COLO829 (cell line): ENCODE data around the gene TTLL1.
"Not testable (repeated sequence)": the region's sequence is repeated elsewhere in the genome, so short reads cannot be mapped to it uniquely, and the experiment has no call there.

Experiments used
- DNase-seq: peaks from one replicate; pipeline ENCODE4 v3.0.0; 2012; ENCODE audit warnings: low spot score

Gene TTLL1

DNA sequence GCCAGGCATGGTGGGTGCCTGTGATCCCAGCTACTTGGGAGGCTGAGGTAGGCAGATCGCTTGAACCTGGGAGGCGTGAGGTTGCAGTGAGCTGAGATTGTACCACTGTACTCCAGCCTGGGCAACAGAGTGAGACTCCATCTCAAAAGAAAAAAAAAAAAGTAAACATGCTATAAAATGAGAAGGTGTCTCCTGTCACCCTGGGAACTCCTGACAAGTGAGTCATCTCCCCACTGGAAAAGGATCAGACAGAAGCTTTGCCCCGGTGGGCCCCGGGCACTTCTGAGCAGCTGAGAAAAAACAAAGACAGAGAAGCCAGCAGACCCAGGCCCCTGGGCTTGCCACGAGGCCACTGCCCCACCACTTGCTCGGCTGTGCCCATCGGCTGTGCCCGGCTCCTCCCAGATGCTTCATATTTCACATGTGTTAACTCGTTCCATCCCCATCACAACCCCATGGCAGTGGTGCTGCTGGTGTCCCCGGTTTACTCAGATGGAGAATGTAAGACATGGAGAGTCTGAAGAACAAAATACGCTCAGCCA is 22.3 kb downstream of the TTLL1 start:
- peak; percentile 69 for DNase-seq

DNA sequence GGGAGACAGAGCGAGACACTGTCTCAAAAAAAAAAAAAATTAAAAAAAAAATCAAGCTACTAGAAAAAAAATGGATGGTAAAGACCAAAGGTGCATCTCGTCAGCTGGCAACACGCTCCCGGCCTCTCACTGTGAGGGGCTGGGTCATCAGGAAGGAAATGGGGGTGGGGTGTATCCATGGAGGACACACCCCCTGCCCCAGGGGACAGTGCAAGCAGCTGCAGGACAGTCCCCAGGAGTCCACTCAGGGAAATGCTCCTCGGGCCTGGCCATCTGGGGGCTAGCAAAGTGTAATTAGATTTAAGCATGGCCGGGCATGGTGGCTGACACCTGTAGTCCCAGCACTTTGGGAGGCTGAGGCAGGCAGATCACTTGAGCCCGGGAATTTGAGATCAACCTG is 23.1 kb downstream of the TTLL1 start:
- no peak for DNase-seq

DNA sequence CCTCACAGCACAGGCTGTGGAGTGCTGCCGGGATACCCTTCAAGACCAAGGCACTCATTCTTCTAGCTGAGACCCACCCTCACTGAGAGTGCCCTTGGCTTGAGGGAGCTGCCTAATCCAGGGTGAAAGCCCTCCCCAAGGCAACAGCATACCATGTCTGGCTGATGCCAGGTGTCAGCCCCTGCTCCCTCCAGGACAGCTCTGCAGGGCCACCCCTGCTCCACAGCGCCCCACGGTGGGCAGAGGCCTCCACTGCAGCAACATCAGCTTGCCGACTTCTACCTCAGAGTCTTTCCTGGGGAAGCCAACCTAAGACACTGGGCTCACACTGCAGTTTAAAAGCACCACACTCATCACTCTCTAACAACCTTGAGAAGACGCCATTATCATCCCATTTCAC is 29.0 kb downstream of the TTLL1 start:
- peak; percentile 37 for DNase-seq

DNA sequence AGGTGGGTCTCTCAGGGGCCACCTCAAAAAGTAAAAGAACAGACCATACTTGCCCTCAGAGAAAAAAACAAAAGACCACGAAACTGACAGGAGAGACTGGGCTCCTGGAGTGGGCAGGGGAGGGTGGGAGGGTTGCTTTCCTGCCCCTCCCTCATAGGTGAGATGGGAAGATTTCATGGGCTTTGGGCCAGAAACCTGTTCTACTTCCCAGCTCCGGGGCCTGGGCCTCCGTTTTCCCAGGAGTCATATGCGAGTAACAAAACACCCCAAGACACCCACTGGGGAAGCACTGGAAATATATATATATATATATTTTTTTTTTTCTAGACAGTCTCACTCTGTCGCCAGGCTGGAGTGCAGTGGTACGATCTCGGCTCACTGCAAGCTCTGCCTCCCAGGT is 31.6 kb downstream of the TTLL1 start:
- no peak for DNase-seq

DNA sequence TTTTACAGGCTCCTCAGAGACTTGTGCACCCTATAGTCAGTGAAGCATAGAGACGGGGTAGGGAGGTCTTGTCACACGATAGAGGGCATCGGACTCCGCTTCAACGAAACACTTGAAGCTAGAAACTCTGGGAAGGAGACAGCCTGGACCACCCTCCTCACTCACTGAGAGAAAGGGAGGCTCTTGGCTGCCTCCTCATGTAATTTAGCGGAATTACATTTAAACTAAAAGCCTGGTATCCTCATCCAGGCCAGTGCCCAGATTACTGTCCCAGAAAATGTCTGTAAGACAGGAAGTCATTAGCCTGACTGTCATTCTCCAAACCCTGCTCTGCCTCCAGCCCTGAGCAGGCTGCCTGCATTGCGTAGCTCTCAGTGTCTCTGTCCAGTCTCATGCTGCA is 36.0 kb downstream of the TTLL1 start:
- DNase-seq = no peak

DNA sequence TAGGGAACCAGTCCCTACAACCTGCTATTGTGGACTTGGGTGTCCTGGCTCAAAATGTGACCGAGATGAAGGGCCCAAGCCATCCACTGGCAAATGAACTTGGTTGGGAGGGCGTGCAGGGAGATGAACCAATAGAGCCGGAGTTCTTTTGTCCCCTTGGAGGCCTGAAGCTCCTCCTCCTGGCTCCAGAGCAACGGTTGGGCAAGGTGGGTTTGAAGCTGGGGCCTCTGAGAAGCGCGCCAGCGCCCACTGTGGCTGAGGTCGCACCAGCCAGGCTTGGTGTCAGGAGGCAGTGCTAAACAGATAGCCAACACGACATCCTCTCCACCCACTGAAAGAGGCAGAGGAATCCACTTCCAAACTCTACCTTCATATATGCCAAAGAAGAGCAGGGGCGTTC is 38.2 kb downstream of the TTLL1 start:
- DNase-seq = no peak

DNA sequence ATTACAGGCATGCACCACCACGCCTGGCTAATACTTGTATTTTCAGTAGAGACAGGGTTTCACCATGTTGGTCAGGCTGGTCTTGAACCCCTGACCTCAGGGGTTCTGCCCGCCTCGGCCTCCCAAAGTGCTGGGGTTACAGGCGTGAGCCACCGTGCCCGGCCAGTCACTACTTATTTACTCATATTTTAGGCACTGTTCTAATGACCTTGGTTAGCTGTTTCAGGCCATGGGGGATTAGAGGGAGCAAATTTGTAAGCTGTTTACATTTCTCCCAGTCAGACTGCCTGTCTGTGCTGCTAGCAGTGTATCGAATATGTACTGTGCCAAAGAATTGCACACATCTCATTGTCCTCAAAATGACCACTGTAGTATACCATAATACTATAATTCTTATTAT is 41.6 kb downstream of the TTLL1 start:
- DNase-seq = no peak

DNA sequence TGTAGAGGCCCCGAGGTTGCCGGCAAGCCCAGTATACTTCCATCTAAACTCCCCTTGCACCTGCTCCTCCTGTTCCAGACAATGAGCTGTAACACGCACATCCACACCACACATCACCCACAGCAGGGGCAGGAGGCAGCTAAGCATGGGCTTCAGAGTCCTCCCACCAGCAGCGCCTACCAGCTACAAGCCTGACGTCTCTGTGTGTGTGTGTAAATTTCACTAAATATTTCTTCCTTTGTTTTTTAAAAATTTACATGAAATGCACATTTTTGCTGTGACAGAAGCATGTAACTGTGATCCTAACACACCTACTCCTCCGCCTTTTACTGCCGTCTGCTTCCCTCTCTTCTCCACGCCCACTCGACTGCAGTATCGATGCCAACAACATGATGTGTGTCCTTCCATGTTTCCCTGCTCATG is 44.9 kb downstream of the TTLL1 start:
- DNase-seq = no peak

DNA sequence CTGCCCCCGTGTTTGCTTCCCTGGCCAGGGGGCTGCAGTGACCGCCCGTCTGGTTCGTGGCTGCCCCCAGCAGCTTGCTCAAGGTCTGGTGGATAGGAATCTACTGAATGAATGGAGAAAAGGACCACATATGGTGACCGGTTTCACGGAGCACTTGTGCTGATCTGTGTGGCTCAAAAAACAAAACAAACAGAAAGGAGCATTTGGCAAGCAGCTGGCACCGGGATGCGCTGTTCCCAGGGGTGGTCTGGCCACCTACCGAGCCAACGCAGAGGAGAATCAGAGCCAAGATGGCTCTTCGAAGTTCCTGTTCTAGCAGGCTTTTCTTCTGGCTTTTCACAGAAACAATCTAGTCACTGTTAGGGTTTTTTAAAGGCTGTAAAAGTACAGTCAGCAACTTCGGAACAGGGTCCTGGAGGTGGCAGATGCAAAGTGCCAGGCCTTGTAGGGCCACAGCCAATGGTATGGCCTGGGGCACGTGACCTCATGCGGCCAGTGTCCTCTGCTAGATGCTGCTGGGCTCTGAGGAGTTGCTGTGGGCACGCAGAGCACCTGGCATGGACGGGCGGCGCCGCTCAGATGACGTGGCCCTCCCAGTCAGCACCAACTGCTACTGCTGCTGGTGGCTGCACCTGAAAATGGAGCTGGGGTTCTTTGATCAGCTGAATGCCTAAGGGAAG is 47.0 kb downstream of the TTLL1 start:
- no peak for DNase-seq

DNA sequence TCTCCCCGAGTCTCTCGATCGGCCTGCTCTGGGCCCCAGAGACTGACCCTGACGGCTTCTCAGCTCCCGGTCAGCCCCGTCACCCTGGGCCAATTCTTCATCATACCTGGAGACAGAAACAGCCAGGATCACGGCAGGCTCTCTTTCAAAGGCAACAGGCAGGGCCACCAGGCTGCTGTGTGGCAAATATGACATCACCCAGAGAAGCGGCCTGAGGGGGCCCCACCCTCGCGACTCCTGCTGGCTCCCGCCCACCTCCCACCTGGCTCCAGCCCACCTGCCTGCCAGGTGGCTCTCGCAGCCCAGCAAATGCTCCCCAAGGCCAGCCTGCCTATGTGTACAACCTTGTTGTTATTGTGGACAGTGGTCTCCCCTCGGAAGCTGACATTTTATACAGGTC is 49.4 kb downstream of the TTLL1 start:
- DNase-seq = no peak

DNA sequence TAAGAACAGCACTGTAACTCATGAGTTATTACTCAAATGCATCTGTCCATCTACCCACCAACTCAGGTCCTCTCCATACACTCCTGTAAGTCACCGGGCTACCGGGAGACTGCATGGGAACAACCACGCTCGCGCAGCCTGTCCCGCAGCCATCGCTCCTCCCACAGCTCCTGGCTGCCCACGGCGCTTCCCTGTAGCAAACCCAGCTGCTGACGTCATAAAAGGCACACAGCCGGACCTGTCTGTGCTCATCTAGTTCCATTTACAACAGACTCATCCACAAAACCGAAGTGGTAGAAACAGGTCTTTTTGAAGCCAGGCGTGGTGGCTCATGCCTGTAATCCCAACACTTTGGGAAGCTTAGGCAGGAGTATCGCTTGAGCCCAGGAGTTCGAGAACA is 50.9 kb downstream of the TTLL1 start:
- DNase-seq = no peak

DNA sequence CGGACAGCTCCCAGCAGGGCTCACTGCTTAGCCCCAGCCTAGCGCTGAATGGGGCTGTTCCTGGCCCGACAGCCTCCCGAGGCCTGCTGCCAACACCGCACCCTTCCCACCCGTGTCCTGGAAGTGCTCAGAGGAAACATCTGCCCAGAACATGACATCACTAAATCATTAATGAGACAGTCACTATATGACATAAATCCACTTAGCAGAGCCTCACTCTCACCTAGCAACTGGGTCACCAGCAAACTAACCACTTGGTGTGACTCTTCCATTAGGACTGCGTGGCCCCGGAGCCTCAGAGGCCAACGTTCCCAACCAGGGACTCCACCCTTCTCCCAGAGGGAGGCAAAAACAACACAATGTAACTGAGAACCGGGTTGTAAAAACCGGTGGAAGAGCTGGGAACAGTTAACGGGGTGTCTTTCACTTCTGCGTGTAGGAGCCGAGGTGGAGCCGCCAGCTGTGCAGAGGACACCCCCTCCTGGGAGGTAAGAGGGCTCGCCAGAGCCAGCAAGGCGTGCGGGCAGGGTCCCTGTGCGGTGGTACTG is 52.8 kb downstream of the TTLL1 start:
- DNase-seq = no peak

DNA sequence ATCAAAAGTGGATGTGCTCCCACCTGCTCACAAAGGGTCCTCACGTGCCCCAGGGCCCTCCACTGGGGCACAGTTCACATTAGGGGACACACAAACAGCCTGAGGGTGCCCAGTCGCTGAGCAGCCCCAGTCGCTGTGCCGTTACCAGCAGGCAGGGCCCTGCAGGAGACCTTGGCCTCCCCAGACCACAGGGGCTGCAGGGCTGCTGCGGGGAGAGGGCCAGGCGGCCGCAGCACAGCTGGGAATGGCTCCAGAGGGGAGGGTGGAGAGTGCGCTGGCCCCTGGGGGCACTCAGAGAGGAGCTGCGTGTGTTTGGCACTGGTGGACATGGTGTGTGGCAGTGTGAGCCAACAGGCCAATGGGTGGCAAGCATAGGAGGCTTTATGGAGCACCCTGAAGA is 53.9 kb downstream of the TTLL1 start:
- no peak for DNase-seq

DNA sequence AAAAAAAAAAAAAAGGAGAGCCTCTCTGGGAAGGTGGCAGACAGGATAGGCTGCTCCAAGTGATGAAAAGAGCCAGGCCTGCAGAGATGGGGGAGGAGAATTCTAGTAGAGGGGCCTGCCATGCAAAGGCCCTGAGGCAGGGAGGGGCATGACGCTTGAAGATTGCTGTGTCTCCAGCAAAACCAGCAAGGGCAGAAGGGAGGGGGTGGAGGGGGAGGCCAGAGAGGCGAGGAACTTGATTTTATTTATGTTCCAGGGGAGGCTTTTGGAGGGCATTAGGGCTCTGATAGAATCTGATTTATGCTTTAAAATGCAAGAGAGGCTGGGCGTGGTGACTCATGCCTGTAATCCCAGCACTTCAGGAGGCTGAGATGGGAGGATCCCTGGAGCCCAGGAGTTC is 57.6 kb downstream of the TTLL1 start:
- no peak for DNase-seq

DNA sequence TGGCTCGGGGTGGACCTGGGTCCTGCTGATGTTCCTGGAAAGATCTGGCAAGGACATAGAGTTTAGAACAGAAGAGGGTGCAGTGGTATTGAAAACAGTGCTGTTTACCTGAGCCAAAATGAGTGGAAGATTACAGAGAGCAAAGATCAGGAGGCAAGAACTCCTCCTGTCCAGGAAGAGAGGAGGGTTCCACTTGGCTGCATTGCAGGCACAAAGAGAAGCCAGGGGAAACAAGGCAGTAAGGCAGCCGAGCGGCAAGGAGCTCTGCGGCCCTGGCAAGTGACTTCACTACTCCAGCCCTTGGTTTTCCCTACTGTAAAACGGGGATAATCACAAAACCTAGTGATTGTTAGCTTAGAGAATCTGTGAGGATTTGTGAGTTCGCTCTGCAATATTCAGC is 70.6 kb downstream of the TTLL1 start:
- no peak for DNase-seq

DNA sequence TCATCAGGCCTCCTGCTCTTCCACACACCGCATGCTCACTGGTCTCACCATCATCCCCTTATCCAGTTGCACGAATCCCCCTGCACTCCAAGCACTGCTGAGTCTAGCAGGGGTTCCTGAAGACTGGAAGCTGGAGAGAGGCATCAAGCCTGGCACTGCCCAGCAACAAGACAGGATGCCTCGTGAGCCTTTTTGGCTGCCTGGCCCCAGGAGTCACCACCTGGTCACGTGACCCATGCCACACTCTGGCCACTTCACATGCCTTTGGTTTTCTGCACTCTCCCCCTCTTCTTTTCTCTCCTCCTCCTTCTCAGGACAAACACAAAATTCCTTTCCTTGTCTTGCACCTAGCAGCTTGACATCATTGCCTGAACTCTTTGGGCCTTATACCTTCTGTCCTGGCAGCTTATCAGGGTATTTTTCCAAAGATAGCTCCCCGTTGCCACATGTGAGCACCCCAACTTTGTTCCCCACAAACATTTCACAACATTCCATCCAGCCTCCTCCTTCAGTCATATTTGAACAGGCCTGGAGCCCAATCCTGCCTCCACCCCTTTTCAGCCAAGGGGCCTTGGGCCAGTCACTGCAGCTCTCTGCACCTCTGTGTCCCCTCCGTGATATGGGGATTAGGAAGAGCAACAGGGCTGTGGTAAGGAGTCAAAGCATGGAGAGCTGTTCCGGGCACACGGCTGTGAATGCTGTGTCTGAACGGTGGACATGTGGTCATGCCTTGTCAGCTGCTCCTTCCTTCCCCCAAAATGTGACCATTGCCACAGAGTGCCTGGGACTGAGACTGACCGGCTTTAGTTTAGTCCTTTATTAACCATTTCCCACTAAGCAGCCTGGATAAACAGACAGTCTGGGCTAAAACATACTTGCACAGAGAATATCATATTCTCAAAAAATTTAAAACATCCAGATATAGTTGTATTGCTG is 71.4 kb downstream of the TTLL1 start:
- DNase-seq = no peak

DNA sequence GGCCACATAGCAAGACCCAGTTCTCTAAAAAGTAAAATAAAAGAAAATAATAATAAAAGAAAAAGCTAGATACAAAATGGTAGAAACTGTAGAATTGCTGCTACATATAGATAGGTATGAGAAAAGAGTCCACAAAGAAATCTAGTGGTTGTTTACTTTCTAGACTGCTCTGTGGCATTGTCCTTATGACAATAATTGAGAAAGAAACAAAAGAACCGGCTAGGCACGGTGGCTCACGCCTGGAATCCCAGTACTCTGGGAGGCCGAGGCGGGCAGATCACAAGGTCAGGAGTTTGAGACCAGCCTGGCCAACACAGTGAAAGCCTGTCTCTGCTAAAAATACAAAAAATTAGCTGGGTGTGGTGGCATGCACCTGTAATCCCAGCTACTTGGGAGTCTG is 73.0 kb downstream of the TTLL1 start:
- not testable (repeated sequence) for DNase-seq

DNA sequence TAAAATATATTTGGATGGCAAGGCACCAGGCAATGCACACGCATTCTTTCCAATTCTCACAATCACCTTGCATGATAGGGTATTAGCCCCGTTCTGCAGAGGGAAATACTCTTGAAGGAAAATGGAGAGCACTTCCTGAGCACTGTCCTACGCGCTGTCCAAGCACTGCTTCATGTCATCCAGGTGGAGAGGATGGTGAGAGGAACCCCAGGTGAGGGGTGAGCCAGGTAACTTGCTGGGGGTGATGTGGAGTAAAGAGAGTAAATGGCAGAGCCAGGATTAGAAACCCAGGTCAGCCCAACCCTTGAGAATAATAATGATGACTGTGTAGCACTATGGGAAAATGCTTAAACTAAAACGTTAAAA is 73.5 kb downstream of the TTLL1 start:
- DNase-seq = no peak

DNA sequence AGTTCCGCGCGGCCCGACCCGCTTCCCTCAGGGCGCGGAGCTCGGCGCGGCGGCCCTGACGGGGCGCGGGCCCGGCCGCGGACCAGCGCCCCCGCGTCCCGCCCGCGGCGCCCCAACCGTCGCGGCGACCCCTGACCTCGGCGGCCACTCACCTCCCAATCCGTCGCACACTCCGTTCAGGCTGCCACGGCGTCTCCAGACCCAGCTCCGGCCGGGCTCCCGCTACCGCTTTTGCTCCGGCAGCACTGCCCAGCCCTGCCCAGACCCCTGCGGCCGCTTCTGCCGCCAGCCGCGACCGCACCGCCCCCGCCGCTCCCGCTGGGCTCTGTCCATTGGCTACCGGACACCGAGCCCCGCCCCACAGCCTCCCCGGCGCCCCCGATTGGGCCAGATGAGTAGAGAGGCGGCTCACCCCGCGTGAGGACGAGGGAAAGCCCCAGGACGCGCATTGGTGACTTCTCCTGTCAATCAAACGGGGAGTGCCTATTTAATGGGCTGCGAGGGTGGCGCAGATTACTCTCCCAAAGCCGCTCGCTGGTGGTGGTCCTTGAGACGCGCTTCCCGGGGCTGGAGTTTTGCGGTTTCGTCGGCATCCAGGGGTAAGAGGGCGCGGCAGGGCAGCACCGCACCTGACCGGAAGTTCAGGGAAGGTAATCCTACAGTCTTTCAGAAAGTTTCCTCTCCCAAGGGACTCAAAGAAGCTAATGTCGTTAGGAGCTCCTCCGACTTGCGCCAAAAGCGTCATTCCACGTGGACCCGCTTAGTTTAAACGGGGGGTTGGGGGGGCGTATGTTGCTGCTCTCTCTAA is 74.1 kb downstream of the TTLL1 start, which contains the start of gene PACSIN2:
PACSIN2 (minus strand) TSS at position 281 of the 808 bp plus-strand sequence. CDS start 103,069 bp downstream, outside the sequence.
- peak; percentile 99 for DNase-seq

DNA sequence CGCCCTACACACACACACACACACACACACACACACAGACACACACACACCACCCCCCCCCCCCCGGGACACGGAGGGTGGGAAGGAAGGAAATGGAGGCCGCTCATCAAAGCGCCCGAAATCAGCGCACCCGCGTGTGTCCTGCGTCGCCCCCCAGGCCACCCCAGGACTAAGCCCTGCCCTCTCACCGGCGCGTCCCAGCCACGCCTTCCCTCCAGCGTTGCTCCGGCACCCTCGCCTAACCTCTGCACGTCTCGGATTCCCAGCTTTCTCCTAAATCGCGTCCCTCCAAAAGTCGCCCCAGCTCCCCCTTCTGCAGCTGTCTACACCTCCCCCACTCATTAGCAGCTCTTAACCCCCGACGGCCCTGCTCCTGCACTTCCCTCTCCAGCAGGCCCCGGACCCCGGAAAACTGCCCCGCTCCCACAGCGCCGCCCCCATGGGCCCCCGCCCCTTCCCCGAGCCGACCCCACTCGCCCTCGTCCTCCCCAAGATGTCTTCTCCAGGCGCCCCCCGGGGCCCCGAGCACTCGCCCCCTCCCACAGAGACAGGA is 74.8 kb downstream of the TTLL1 start:
- DNase-seq = no peak
